Loucy (cell line): ENCODE results near the gene ULBP2.

Source experiments
- H2AFZ ChIP-seq: fragments of 200-600 bp; sonication (generic); 2 replicates; pipeline ENCODE4 v1.6.0; 2016; ENCODE audit warnings: antibody characterized with exemption, mild to moderate bottlenecking, low read length, moderate library complexity
- H3F3A ChIP-seq: fragments of 200-600 bp; 2 replicates; pipeline ENCODE4 v1.6.0; 2016; ENCODE audit warnings: antibody characterized with exemption, low read depth, mild to moderate bottlenecking
- H3K27me3 ChIP-seq: fragments of 200-600 bp; sonication (generic); 2 replicates; pipeline ENCODE4 v1.6.1; 2014; ENCODE audit warnings: low read length, mild to moderate bottlenecking; ENCODE audit not compliant: insufficient read depth, poor library complexity, severe bottlenecking
- H3K36me3 ChIP-seq: fragments of 200-600 bp; sonication (generic); 2 replicates; pipeline ENCODE4 v1.6.1; 2016; ENCODE audit warnings: low read length; ENCODE audit not compliant: insufficient read depth
- H3K4me1 ChIP-seq: fragments of 200-600 bp; sonication (generic); 2 replicates; pipeline ENCODE4 v1.5.1; 2014; ENCODE audit warnings: low read length, mild to moderate bottlenecking; ENCODE audit not compliant: insufficient read depth, poor library complexity, severe bottlenecking
- H3K4me2 ChIP-seq: fragments of 200-600 bp; sonication (generic); 2 replicates; pipeline ENCODE4 v1.6.0; 2014; ENCODE audit warnings: antibody characterized with exemption, low read length, low read depth, mild to moderate bottlenecking; ENCODE audit not compliant: poor library complexity, severe bottlenecking
- H3K4me3 ChIP-seq: fragments of 200-600 bp; sonication (generic); 2 replicates; pipeline ENCODE4 v1.5.1; 2014; ENCODE audit warnings: low read length, mild to moderate bottlenecking, mixed read lengths; ENCODE audit not compliant: poor library complexity, severe bottlenecking
- H3K79me2 ChIP-seq: fragments of 200-600 bp; sonication (generic); 2 replicates; pipeline ENCODE4 v1.6.1; 2014; ENCODE audit warnings: low read length; ENCODE audit not compliant: insufficient read depth
- H3K9ac ChIP-seq: fragments of 200-600 bp; sonication (generic); 2 replicates; pipeline ENCODE4 v1.6.0; 2014; ENCODE audit warnings: mild to moderate bottlenecking, low read depth, low read length, moderate library complexity; ENCODE audit not compliant: poor library complexity, severe bottlenecking
- H3K9me2 ChIP-seq: fragments of 200-600 bp; sonication (generic); replicated peaks from 2 replicates; pipeline ENCODE4 v1.6.1; 2016; ENCODE audit warnings: low read depth, low read length, mixed read lengths
- H3K9me3 ChIP-seq: fragments of 200-600 bp; sonication (generic); 2 replicates; pipeline ENCODE4 v1.6.1; 2014; ENCODE audit warnings: mild to moderate bottlenecking, antibody characterized with exemption, low read length, low read depth; ENCODE audit not compliant: insufficient read depth
- H4K20me1 ChIP-seq: fragments of 200-600 bp; sonication (generic); 2 replicates; pipeline ENCODE4 v1.6.0; 2014; ENCODE audit warnings: antibody characterized with exemption, low read length, mild to moderate bottlenecking; ENCODE audit not compliant: insufficient read depth, poor library complexity, severe bottlenecking
- EZH2phosphoT487 ChIP-seq: fragments of 200-600 bp; IDR thresholded peaks from 2 replicates; pipeline ENCODE4 v1.6.1; 2018; ENCODE audit warnings: antibody characterized with exemption, mild to moderate bottlenecking, moderate library complexity, borderline replicate concordance
- TF ChIP-seq, protein P1 (sequence below): fragments of 200-600 bp; sonication (generic); conservative IDR thresholded peaks from 2 replicates; pipeline ENCODE4 v1.5.1; 2014; ENCODE audit warnings: mild to moderate bottlenecking, antibody characterized with exemption, low read length

Gene ULBP2

DNA sequence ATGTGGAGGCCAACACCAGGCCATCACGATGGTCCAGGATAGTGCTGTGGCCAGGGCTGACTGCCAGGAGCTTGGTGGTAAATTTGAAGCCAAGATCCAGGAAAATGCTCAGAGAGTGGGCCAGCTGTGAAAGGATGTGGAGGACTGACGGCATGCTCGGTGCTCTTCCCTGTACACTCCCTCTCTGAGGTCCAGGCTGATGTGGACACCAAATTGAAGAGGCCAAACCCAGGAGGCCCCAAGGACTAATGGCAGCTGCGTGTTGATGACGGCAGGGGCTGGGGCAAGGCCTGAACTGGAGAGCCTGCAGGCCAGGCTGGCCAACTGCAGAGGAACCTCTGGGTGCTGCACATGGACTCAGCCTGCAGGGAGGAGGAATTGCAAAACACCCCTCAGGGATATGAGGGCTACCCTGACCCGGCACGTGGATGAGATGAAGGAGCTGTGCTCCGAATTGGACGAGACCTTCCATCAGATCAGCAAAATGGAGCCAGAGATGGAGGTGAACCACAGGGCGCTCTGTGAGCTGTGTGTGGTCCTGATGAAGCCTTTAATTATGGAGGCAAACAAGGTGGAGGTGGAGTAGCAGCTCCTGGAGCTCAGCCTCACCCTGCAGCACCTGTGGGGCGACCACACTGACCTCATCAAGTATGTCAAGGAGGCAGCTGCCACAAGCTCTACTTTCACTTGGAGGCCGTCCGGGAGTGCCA lies 37.0 kb upstream of the ULBP2 start:
- Histone ChIP-seq H4K20me1 (no peaks in the 10 kb centered on the region), H2AFZ (no peak overlapping the region), H3K36me3 (no peaks in the 10 kb centered on the region), H3K9ac (no peak overlapping the region), H3K79me2 (no peaks in the 10 kb centered on the region), H3K4me2 (no peak overlapping the region), H3K4me1 (no peaks in the 10 kb centered on the region), H3K9me3 (peaks cover 9% of the 10 kb centered on the region; the same call in 1 of the 2 replicates), H3K4me3 (no peak overlapping the region), H3K9me2 (no peaks in the 10 kb centered on the region), H3K27me3 (no peaks in the 10 kb centered on the region), H3F3A (no peaks in the 10 kb centered on the region)
- TF ChIP-seq EZH2phosphoT487, result no peak
- TF ChIP-seq, protein P1, sequence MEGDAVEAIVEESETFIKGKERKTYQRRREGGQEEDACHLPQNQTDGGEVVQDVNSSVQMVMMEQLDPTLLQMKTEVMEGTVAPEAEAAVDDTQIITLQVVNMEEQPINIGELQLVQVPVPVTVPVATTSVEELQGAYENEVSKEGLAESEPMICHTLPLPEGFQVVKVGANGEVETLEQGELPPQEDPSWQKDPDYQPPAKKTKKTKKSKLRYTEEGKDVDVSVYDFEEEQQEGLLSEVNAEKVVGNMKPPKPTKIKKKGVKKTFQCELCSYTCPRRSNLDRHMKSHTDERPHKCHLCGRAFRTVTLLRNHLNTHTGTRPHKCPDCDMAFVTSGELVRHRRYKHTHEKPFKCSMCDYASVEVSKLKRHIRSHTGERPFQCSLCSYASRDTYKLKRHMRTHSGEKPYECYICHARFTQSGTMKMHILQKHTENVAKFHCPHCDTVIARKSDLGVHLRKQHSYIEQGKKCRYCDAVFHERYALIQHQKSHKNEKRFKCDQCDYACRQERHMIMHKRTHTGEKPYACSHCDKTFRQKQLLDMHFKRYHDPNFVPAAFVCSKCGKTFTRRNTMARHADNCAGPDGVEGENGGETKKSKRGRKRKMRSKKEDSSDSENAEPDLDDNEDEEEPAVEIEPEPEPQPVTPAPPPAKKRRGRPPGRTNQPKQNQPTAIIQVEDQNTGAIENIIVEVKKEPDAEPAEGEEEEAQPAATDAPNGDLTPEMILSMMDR, result no peak

DNA sequence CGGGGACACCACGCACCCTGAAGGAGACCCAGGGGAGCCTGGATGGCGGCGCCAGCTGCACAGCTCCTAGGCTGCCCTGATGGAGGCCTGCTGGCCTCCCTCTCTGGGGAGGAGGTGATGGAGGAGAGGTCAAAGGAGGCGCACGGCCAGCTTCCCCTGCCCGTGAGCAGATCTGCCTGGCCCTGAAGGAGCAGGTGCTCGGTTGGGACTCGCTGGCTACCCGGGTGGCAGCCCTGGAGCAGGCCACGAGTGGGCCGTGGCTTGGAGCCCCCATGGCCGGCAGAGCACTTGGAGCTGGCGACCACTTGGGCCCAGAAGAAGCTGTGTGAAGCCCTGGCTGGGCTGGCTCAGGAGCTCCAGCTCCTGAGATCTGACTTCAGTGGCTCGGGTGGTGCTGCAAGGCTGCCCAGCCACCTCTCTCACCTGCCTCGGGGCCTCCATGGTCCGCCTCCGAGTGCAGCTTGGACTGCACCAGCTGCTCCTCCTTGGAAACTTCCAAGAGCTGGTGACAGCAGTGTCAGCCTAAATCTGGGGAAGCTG lies 36.4 kb upstream of the ULBP2 start:
- peaks cover 9% of the 10 kb centered on the region; the same call in 1 of the 2 replicates for H3K9me3 ChIP-seq
- no peaks in the 10 kb centered on the region for H3K27me3 ChIP-seq
- no peaks in the 10 kb centered on the region for H3K9me2 ChIP-seq
- H3K4me1 ChIP-seq, result no peaks in the 10 kb centered on the region
- no peaks in the 10 kb centered on the region for H3F3A ChIP-seq
- no peak overlapping the region for H2AFZ ChIP-seq
- no peak overlapping the region for H3K9ac ChIP-seq
- H3K4me2 ChIP-seq, result no peak overlapping the region
- TF ChIP-seq, protein P1, result no peak
- TF ChIP-seq EZH2phosphoT487, result no peak
- no peak overlapping the region for H3K4me3 ChIP-seq
- H3K79me2 ChIP-seq, result no peaks in the 10 kb centered on the region
- no peaks in the 10 kb centered on the region for H4K20me1 ChIP-seq
- H3K36me3 ChIP-seq, result no peaks in the 10 kb centered on the region

DNA sequence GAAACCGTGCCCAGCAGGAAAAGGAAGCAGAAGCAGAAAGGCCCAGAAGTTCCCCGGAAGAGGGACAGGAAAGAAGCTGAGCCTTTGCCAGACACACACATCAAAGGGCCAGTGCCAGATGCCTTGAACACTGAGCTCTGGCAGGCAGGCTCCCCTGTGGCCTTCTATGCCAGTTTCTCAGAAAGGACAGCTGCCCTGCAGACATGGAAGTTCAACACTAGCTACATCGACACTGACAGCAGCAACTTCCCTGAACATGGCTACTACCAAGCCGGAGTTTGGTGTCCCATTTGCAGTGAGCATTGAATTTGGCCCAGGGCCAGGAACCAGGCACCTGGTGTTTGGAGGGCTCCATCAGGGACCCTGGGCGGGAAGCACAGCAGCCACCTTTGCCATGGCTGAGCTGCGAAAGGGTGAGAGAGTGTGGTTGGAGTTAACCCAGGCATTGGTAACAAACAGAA lies 35.9 kb upstream of the ULBP2 start:
- Histone ChIP-seq H3K9ac (no peak overlapping the region), H2AFZ (no peak overlapping the region), H3K36me3 (no peaks in the 10 kb centered on the region), H3F3A (no peaks in the 10 kb centered on the region), H3K79me2 (no peaks in the 10 kb centered on the region), H3K9me3 (peaks cover 9% of the 10 kb centered on the region; the same call in 1 of the 2 replicates), H3K4me1 (no peaks in the 10 kb centered on the region), H3K27me3 (no peaks in the 10 kb centered on the region), H3K4me3 (no peak overlapping the region), H3K9me2 (no peaks in the 10 kb centered on the region), H4K20me1 (no peaks in the 10 kb centered on the region), H3K4me2 (no peak overlapping the region)
- TF ChIP-seq, protein P1, result no peak
- TF ChIP-seq EZH2phosphoT487, result no peak
